ENCODE results near the gene METTL8.

DNA sequence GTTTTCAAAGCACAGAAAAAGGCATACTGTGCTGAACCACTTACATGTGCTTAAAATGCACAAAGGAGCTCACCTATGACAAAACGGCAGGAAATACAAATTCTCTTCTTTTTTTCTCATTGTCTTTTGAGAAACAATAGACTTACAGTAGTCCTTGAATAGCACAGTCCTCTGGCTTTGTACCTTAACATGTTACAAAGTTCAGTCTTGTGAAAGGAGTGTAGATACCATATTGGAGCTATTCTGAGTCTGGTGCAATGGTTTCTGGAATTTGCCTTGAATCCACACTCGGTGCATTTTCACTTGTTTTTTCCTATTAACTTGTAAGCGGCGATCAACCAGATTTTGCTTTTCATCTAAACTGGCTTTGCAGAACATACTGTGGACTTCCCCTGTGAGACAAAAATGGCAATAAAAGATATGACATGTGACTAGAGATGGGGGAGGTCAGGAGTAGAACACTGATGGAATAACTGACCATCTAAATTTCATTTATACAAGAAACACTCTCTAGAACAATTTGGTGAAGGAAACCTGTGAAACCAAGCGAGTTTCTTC lies 109.7 kb downstream of the METTL8 start:
- TF ChIP-seq, protein P1, sequence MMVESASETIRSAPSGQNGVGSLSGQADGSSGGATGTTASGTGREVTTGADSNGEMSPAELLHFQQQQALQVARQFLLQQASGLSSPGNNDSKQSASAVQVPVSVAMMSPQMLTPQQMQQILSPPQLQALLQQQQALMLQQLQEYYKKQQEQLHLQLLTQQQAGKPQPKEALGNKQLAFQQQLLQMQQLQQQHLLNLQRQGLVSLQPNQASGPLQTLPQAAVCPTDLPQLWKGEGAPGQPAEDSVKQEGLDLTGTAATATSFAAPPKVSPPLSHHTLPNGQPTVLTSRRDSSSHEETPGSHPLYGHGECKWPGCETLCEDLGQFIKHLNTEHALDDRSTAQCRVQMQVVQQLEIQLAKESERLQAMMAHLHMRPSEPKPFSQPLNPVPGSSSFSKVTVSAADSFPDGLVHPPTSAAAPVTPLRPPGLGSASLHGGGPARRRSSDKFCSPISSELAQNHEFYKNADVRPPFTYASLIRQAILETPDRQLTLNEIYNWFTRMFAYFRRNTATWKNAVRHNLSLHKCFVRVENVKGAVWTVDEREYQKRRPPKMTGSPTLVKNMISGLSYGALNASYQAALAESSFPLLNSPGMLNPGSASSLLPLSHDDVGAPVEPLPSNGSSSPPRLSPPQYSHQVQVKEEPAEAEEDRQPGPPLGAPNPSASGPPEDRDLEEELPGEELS (CRISPR knock-in tag; IDR thresholded peaks at IDR 0.05): no peak
- TF ChIP-seq, protein P2, sequence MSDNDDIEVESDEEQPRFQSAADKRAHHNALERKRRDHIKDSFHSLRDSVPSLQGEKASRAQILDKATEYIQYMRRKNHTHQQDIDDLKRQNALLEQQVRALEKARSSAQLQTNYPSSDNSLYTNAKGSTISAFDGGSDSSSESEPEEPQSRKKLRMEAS (CRISPR knock-in tag; IDR thresholded peaks at IDR 0.05): no peak
- TF ChIP-seq, protein P3, sequence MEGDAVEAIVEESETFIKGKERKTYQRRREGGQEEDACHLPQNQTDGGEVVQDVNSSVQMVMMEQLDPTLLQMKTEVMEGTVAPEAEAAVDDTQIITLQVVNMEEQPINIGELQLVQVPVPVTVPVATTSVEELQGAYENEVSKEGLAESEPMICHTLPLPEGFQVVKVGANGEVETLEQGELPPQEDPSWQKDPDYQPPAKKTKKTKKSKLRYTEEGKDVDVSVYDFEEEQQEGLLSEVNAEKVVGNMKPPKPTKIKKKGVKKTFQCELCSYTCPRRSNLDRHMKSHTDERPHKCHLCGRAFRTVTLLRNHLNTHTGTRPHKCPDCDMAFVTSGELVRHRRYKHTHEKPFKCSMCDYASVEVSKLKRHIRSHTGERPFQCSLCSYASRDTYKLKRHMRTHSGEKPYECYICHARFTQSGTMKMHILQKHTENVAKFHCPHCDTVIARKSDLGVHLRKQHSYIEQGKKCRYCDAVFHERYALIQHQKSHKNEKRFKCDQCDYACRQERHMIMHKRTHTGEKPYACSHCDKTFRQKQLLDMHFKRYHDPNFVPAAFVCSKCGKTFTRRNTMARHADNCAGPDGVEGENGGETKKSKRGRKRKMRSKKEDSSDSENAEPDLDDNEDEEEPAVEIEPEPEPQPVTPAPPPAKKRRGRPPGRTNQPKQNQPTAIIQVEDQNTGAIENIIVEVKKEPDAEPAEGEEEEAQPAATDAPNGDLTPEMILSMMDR (IDR thresholded peaks at IDR 0.05): no peak
- TF ChIP-seq, protein P4, sequence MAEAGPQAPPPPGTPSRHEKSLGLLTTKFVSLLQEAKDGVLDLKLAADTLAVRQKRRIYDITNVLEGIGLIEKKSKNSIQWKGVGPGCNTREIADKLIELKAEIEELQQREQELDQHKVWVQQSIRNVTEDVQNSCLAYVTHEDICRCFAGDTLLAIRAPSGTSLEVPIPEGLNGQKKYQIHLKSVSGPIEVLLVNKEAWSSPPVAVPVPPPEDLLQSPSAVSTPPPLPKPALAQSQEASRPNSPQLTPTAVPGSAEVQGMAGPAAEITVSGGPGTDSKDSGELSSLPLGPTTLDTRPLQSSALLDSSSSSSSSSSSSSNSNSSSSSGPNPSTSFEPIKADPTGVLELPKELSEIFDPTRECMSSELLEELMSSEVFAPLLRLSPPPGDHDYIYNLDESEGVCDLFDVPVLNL (CRISPR knock-in tag; IDR thresholded peaks at IDR 0.05; ENCODE audit: borderline replicate concordance, low read depth): no peak

All from WTC11 (cell line).